NCI-H2029 treated with DMSO at 0.1 percent for 48 hours (cell line): Measurements from ENCODE around the gene USH1G.
A peak's percentile ranks its signal among the peaks of the same experiment; 100 is the strongest.
"Not testable (repeated sequence)": the region's sequence is repeated elsewhere in the genome, so short reads cannot be mapped to it uniquely, and the experiment has no call there.

ENCODE experiments used
- DNase-seq: peaks from one replicate; lab custom pipeline; 2025; lab: John Stamatoyannopoulos, UW

USH1G gene

DNA sequence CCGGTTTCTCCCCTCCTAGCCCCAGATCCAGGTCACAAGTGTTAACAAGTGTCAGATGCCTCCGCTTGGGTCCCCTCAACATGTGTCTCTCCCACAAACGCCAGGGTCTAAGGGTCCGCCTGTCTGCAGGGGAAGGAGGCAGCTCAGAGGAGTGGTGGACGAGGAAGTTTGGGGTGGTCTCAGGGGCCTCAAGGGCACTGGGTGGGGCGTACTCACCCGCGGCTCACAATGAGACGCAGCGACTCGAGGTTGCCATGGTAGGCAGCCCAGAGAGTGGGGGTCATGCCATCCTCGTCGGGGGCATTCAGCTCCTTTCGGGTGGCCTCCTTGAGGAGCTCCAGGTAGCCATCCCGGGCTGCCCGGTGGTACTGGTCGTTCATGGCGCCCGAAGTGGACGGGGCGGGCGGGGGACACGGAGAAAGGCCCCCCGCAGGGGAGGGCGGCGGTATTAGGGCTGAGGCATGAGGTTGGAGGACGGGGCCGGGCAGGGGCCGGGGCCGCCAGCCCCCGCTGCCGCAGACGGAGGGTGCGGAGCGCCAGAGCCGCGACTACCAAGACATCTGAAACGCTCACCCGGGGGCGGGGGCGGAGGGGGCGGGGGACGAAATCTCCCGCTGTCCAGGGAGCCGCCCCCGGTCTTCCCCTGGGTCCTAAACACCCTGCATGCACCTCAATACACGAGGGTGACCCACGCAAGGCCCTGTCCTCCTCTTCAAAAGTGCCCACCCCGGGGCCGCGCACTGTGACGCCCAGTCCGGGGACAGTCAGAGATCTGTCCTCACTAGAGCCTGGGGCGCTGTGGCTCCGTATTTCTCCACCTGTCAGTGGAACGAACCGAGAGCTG, at the start of gene USH1G:
Gene USH1G (minus strand): TSS at position 562 of the 844 bp plus-strand sequence. CDS start 182 bp downstream, at position 380.
- no peak for DNase-seq

DNA sequence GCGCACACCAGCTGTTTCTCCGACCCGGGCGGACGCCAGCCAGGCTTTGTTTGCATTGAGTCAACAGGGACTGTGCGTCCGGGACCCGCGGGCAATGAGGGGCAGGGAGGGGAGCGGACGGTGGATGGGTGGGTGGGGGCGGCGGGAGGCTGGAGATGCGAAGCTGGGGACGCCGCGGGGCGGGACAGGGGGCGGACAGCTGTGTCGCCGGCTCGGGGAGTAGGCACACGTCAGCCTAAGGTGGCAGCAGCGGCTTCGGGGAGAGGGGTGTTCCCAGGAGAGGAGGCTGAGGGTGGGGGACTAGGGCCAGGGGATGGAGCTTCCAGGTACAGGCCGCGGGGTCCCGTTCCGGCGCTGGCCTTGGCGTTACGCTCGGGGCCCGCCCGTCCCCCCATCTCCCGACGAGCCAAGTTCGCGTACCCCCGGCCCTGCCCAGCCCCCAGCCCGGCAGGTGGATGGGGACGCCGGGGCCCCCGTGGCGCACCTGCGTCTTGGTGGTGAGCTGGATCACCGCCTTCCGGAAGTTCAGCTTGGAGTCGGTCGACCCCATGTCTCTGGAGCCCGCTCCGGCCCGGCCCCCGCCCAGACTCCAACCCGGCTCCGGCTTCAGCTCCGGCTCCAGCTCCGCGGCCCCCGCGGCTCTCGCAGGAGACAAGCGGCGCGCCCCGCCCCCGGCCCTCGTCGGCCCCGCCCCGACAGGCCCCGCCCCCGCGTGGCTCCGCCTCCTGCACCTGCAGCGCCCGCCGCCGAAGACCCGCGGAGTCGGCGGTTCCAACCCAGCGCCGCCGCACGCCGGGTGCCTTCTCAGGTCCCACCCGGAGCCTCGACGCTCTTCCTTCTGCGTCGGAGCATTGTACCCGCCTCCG, 49.3 kb upstream of the USH1G start, which contains the start of gene HID1:
Gene HID1 (minus strand): TSS at position 653 of the 866 bp plus-strand sequence. CDS start 103 bp downstream, at position 550.
- no peak for DNase-seq

GRCh38 chr17:74971842-74972106, 48.7 kb upstream of the USH1G start:
- no peak for DNase-seq

DNA sequence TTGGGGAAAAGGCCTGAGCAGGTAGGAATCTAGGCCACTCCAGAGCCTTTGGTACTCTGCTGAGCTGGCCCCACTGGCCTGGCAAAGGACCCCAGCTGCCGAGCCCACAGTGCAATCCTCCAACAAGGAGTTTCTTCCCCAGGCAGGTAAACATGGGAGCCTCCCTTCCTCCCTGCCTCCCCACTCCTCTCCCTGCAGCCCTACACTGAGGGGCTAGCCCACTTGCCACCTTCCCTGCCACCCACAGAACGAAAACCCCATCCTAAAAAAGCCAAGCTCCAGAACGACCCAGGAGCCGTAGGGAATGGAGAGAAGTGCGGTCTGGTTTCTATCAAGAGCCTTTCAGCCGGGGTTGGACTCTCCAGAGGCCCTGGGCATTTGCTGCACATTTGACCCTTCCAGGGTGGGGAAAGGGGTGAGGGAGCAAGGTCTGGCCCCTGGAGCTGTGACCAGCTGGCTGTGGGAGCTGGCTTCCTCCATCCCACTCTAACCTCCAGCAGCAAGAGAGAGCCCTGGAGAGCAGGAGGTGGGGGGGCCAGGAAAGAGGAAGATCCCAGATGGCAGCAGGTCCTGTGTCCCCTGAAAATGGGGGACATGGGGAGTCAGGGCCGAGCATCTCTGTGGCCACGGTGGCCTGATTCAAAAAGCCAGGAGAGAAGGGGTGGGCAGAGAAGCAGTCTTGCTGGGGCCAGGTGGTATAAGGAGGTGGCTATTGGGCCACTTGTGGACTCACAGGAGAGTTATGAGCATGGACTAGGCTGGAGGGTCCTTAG, 48.2 kb upstream of the USH1G start:
- DNase-seq = no peak

DNA sequence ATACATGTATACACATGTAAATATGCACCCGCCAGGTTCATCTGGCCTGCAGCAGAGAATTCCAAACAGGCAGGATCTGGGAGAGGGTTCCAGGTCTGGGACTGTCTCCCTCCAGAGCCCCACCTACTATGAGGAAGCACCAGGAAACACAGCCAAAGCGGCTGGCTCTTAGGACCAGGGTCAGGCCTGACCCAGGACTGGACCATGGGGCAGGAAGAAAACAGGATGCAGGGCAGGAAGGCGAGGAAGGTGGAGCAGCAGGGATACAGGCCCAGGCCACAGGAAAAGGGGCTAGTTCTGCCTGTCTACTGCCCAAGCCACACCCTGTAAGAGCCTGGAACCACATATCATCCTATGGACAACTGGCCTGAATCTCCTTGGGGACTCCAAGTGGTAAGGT, 47.3 kb upstream of the USH1G start:
- DNase-seq = no peak

- not testable (repeated sequence) for DNase-seq
Observed at GRCh38 chr17:74969501-74969900, 46.4 kb upstream of the USH1G start.

DNA sequence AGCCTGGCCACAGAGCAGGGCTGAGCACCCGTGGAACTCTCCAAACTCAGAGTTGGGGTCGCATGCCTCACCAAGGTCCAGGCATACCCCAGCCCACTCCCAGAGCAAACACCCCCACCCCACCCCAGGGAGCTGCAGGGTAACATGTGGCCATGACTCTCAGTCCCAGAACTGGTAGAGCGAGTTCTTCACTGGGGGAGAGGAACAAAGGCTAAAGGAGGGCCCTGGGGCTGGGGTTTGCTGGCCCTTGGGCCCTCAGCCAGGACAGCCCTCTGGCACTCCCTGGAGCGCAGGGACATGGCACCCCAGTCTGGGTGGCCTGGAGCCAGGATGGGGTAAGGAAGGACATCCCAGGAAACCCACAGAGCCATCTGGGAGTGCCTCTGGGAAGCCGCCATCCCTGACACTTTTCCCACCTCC, 45.3 kb upstream of the USH1G start:
- no peak for DNase-seq

DNA sequence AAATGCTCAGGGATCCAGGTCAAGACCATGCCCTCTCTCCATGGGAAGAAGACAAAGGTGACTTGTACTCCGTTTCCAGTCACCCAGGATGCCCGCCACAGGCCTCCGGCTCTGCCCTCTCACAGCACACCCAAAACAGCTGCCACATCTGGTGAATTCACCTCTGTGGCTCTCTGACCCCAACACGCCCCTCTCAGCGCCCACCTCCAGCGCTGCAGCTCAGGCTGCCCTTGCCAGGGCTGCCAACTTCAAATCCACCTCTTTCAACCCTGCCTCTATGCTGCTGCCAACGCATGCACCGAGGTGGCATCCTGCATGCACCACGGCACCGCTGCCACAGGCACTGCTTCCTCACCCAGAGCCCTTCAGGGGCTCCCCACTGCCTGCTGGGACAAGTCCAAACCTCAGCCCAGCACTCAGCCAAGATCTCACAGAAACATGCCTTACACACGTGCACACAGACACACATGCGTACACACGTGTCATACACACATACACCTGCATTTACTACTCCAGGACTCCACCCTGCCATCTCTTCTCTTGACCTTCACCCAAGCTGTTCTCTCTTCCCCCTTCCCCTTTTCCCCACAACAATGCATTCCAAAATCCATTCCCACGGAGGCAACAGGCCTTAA, 42.0 kb upstream of the USH1G start:
- DNase-seq = no peak

DNA sequence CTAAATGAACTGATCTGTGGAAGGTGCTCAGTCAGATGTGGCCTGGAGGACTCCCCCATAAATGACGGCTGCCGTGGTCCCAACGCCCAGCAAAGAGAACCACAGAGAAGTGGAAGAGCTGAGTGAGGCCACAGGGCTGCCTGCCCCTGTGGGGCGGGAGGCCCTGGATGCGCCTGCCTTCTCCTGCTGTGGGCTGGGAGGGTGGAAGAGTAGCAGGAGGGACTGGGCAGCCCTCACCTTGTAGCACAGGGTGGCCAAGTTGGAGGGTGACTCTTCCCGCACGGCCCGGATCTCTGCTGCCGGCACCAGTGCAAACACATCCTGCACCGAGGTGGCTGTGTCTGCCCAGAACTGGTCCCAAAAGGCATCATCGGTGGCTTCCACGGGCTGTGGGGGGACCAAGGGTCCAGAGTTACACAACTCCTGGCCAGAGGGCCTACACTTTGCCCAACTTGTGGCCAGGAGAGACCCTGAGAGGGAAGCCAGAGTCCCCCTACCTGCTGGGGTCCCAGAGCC, 41.2 kb upstream of the USH1G start:
- DNase-seq = no peak

DNA sequence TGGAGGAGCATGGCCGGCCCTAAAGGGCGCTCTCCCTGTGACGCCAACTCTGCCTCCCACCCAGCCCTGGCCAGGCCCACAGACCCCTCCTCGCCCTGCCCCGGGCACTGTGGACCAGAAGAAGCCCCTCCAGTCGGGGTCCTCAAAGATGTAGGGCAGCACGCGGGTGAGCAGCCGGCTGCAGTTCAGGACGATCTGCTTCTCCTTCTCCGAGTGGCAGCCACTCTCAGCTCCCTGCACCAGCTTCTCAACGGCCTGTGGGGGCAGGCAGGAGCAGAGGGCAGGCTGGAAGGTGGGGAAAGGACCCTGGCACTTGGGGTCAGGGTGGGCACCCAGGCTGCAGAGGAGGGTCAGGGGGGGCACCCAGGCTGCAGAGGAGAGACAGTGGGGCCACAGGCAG, 40.6 kb upstream of the USH1G start:
- no peak for DNase-seq

GRCh38 chr17:74962622-74963394, 39.8 kb upstream of the USH1G start:
- DNase-seq = no peak

DNA sequence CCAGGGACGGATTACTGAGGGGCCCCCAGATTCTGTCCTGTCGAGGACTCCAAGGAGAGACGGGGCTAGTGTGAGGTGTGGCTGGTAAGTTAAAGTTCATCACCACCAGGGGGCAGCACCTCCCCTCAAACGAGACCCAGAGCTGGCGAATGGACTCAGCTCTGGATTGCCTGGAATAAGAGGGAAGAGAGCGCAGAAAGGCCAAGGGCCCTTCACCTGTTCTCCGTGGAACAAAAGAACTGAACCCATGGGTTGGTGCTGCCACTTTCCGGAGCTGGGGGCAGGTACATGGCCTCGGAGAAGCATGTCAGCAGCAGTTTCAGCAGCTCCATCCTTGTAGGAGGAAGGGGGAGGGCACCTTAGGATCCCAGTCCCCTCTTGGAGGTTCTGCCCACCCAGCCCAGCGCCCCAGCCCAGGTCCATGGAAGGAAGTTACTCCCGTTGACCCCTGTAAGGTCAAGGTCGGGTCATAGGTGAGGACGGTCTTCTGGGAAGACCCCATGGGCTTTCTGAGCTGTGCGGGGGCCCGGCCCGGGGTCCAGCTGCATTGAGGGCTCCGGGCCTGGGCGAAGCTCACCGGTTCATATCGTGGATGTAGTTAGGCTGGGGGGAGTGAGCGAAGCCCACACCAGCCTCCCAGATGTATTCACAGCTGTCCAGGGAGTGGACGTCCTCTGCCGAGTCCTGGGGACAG, 38.7 kb upstream of the USH1G start:
- DNase-seq = peak; percentile 84

DNA sequence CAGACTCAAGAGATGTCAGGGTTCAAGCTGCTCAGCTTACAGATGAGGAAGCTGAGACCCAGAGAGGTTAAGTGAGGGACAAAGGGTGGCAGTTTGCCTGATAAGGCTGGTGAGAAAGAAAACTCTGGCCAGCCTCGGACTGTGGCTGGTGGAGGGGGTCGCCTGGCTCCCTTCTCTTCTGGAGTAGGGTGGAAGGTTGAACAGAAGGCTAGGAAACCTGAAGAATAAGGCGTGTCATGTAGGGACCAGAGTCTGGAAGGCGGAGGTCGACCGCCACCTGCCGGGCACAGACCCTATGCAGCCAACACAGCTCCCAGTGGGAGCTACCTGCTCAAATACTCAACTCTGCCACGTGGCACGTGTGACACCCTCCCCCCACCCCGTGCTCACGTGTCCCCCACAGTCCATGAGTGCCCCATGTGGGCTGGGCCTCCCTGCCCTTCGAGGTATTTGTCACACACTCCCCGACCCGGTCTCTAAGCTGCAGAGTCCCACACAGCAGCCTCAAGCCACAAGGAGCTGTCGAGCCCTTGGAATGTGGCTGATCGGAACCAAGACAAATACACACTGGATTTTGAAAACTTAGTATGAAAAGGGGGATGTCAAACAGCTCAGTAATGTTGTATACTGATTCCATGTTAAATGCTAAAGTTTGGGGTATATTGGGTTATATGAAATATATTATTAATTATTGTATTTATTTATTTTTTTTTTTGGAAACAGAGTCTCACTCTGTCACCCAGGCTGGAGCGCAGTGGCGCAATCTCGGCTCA, 37.7 kb upstream of the USH1G start:
- DNase-seq = no peak

GRCh38 chr17:74959826-74960515, 36.9 kb upstream of the USH1G start:
- DNase-seq = no peak

GRCh38 chr17:74957935-74958740, 35.1 kb upstream of the USH1G start:
- no peak for DNase-seq

GRCh38 chr17:74956093-74956492, 33.0 kb upstream of the USH1G start:
- no peak for DNase-seq

DNA sequence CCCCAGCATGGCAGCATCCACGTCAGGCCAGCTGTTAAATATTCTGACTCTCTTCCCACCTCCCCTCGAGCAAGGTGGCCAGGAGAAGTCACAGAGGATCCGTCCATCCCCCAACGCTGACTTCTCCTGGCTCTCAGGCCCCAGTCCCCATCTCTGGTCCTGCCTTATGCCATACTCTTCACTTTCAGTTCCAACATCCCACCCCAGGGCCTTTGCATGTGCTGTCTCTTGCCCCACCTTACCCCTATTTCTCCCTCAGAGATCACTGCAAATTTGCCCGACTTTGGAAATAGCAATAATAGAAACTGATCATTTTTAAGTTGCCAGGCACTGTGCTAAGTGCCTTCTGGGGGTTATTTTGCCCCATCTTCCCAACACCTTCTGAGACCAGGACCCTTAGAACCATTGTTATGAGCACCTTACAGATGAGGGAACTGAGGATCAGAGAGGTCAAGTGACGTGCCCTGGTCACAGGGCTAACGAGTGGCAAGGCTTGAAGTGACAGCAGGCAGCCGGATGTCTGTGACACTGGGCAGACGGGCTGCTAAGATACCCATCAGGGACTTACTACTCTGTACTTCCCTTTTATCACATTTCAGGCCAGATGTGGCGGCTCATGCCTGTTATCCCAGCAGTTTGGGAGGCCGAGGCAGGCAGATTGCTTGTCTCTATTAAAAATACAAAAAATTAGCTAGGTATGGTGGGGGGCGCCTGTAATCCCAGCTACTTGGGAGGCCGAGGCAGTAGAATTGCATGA, 31.8 kb upstream of the USH1G start:
- no peak for DNase-seq
